GM23248 (cell line): ENCODE results near the gene CDHR3.

ENCODE experiments used
- EZH2 ChIP-seq: fragments of 200-600 bp; sonication (generic); IDR thresholded peaks from 2 replicates; pipeline ENCODE4 v1.6.1; 2018; ENCODE audit warnings: antibody characterized with exemption, mild to moderate bottlenecking; ENCODE audit not compliant: insufficient read depth, poor library complexity, severe bottlenecking
- EZH2phosphoT487 ChIP-seq: fragments of 200-600 bp; sonication (generic); IDR thresholded peaks from 2 replicates; pipeline ENCODE4 v1.6.1; 2018; ENCODE audit warnings: antibody characterized with exemption, moderate library complexity, mild to moderate bottlenecking, low read depth; ENCODE audit not compliant: insufficient read depth

GRCh38 chr7:105943486-105943885 is 19.6 kb upstream of the CDHR3 start:
- TF ChIP-seq EZH2phosphoT487 (no peak), EZH2 (no peak)
